Measurements from ENCODE around the gene SIM2. TPM values are rescaled to one million over a fixed set of nuclear protein-coding genes. Genes with fewer than 3 reads are reported as not detected.

The SIM2 gene
- total RNA-seq, 2 donors from 2014 or later, result not detected

DNA sequence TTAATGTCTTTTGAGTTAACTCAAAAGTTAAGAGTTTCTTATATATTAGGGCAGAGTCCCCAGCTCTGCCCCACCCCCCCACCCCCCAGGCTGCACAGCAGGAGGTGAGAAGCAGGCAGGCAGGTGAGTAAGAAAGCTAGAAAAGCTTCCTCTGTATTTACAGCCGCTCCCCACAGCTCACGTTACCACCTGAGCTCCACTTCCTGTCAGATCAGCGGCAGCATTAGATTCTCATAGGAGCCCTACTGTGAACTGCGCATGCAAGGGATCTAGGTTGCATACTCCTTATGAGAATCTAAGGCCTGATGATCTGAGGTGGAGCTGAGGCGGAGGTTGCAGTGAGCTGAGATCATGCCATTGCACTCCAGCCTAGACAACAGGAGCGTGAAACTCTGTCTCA lies 81.9 kb downstream of the SIM2 start:
- Histone ChIP-seq H3K4me3 (no peak overlapping the region), H3K4me1 (ENCODE audit: control insufficient read depth in 1 of 2, low read depth in 2 of 2) (no peaks in the 10 kb centered on the region), H3K9me3 (no peaks in the 10 kb centered on the region), H3K36me3 (no peaks in the 10 kb centered on the region), H3K27me3 (replicated peaks; ENCODE audit: insufficient read depth) (no peaks in the 10 kb centered on the region), H3K27ac (no peak overlapping the region)
- TF ChIP-seq, protein P1, sequence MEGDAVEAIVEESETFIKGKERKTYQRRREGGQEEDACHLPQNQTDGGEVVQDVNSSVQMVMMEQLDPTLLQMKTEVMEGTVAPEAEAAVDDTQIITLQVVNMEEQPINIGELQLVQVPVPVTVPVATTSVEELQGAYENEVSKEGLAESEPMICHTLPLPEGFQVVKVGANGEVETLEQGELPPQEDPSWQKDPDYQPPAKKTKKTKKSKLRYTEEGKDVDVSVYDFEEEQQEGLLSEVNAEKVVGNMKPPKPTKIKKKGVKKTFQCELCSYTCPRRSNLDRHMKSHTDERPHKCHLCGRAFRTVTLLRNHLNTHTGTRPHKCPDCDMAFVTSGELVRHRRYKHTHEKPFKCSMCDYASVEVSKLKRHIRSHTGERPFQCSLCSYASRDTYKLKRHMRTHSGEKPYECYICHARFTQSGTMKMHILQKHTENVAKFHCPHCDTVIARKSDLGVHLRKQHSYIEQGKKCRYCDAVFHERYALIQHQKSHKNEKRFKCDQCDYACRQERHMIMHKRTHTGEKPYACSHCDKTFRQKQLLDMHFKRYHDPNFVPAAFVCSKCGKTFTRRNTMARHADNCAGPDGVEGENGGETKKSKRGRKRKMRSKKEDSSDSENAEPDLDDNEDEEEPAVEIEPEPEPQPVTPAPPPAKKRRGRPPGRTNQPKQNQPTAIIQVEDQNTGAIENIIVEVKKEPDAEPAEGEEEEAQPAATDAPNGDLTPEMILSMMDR (IDR thresholded peaks at IDR 0.05), result no peak
- DNase-seq (ENCODE audit: low spot score) (no peak), ATAC-seq (ENCODE audit: insufficient number of reproducible peaks, low FRiP score, low read depth) (no peak)

DNA sequence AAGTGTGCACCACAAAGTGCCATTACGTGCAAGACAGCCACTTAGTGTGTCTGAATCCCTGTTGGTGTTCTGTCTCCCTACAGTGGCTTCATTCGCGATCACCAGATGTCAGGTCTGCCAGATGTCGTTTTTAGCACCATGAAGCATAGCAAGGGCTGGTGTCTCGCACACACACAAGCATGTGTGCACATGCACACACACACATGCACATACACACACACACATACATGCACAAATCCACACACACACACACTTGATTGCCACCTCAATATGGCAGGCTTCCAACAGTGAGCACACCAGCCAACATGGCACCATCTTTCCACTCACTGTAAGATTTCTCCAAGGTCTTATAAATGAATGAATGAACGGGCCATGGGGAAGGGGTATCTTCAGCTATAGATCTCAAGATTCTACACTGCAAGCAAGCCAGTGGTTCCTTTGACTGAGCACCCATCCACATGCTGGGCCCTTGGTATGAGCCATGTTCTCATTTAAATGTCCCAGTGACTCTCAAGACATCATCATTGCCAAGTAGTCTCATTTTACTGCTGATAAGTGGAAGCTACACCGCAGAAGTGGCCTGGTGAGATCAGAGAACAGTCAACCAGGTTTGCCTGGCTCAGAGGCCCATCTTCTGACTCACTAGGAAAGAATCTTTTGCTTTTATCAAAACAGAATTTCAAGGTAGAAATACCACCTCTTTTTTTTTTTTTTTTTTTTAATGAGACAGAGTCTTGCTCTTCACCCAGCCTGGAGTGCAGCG lies 84.9 kb downstream of the SIM2 start:
- TF ChIP-seq, protein P1 (IDR thresholded peaks at IDR 0.05), result no peak
- no peaks in the 10 kb centered on the region for H3K27me3 ChIP-seq (replicated peaks; ENCODE audit: insufficient read depth)
- no peak overlapping the region for H3K4me3 ChIP-seq
- no peaks in the 10 kb centered on the region for H3K36me3 ChIP-seq
- DNase-seq (ENCODE audit: low spot score) (no peak), ATAC-seq (ENCODE audit: insufficient number of reproducible peaks, low FRiP score, low read depth) (no peak)
- H3K9me3 ChIP-seq, result no peaks in the 10 kb centered on the region
- no peak overlapping the region for H3K27ac ChIP-seq
- no peaks in the 10 kb centered on the region for H3K4me1 ChIP-seq (ENCODE audit: control insufficient read depth in 1 of 2, low read depth in 2 of 2)

DNA sequence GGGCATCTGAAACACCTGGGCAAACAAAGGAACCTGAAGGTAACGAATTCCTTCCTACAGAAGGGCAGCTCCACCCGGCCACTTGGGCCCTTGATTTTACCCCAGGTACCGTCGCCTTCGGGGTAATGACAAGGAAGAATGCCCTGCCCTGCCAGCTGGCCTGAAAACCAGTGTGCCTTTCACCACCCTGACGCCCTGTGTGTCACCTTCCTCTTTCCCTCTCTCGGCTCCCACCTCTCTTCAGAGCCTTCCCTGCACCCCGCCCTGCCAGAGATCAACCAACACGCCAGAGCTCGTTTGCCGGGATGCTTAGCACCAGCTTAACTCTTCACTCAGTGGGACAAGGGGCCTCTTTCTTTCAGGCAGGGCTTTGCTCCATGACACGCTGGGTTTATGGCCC lies 86.0 kb downstream of the SIM2 start:
- Histone ChIP-seq H3K9me3 (no peaks in the 10 kb centered on the region), H3K36me3 (no peaks in the 10 kb centered on the region), H3K27me3 (replicated peaks; ENCODE audit: insufficient read depth) (no peaks in the 10 kb centered on the region), H3K4me3 (no peak overlapping the region), H3K4me1 (ENCODE audit: control insufficient read depth in 1 of 2, low read depth in 2 of 2) (no peaks in the 10 kb centered on the region), H3K27ac (no peak overlapping the region)
- DNase-seq (ENCODE audit: low spot score) (no peak), ATAC-seq (ENCODE audit: insufficient number of reproducible peaks, low FRiP score, low read depth) (no peak)
- TF ChIP-seq, protein P1 (IDR thresholded peaks at IDR 0.05), result no peak

DNA sequence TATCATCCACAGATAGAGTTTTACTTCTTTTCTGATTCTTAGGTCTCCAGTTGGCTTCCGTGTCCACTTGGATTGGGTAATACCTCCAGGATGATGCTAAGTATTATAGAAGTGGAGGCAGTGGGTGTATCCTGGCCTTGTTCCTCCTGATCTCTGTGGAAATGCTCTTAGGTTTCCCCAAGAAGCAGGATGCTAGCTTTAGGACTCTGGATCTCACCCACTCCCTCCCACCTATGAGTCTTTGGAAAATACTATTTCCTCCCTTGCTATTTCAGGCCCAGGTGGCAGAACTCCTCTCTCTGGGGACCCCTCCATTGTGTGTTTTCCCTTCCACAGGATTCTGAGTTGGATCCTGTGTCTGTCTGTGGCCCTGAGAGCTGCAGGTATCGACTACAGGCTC lies 86.7 kb downstream of the SIM2 start:
- H3K36me3 ChIP-seq, result no peaks in the 10 kb centered on the region
- no peaks in the 10 kb centered on the region for H3K27me3 ChIP-seq (replicated peaks; ENCODE audit: insufficient read depth)
- DNase-seq (ENCODE audit: low spot score) (no peak), ATAC-seq (ENCODE audit: insufficient number of reproducible peaks, low FRiP score, low read depth) (no peak)
- H3K4me1 ChIP-seq (ENCODE audit: control insufficient read depth in 1 of 2, low read depth in 2 of 2), result no peaks in the 10 kb centered on the region
- TF ChIP-seq, protein P1 (IDR thresholded peaks at IDR 0.05), result no peak
- H3K27ac ChIP-seq, result no peak overlapping the region
- no peak overlapping the region for H3K4me3 ChIP-seq
- no peaks in the 10 kb centered on the region for H3K9me3 ChIP-seq

DNA sequence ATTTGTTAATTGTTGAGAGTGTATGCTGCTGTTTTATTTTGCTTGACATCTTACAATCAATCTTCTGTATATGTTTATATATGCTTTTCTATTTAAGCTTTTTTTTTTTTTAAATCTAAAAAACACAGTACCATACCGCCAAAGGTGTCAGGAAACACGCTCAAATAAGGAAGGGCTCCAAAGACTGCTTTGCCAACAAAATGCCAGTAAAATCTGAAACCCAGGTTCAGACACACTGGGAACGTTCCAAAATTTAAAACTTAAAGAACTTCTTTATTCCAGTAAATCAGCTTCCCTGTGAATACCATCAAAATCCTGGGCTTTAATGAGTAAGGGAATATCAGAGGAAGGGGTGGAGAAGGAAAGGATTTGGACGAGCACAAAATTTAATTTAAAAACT lies 87.3 kb downstream of the SIM2 start:
- DNase-seq (ENCODE audit: low spot score), result no peak
- no peak overlapping the region for H3K4me3 ChIP-seq
- no peaks in the 10 kb centered on the region for H3K9me3 ChIP-seq
- H3K36me3 ChIP-seq, result no peaks in the 10 kb centered on the region
- TF ChIP-seq, protein P1 (IDR thresholded peaks at IDR 0.05), result no peak
- no peak for ATAC-seq (ENCODE audit: insufficient number of reproducible peaks, low FRiP score, low read depth)
- no peaks in the 10 kb centered on the region for H3K27me3 ChIP-seq (replicated peaks; ENCODE audit: insufficient read depth)
- peaks cover 0 to under 1% of the 10 kb centered on the region in 2 donors for H3K4me1 ChIP-seq (ENCODE audit: control insufficient read depth in 1 of 2, low read depth in 2 of 2)
- no peak overlapping the region for H3K27ac ChIP-seq

Data from thoracic aorta (tissue), 2 donors.